ENCODE results near the gene SLC38A6. TPM values are rescaled to one million over a fixed set of nuclear protein-coding genes. Genes with fewer than 3 reads are reported as not detected.

SLC38A6 gene
- total and polyA plus RNA-seq, 10 of the 15 experiments (the other 5 are each of a cell fraction or from before 2014, with no cell fraction given) = 2.0 to 7.0 (median 3.7) TPM

GRCh38 chr14:61050417-61050816, 69.4 kb downstream of the SLC38A6 start (continued):
- TF ChIP-seq, protein P1, sequence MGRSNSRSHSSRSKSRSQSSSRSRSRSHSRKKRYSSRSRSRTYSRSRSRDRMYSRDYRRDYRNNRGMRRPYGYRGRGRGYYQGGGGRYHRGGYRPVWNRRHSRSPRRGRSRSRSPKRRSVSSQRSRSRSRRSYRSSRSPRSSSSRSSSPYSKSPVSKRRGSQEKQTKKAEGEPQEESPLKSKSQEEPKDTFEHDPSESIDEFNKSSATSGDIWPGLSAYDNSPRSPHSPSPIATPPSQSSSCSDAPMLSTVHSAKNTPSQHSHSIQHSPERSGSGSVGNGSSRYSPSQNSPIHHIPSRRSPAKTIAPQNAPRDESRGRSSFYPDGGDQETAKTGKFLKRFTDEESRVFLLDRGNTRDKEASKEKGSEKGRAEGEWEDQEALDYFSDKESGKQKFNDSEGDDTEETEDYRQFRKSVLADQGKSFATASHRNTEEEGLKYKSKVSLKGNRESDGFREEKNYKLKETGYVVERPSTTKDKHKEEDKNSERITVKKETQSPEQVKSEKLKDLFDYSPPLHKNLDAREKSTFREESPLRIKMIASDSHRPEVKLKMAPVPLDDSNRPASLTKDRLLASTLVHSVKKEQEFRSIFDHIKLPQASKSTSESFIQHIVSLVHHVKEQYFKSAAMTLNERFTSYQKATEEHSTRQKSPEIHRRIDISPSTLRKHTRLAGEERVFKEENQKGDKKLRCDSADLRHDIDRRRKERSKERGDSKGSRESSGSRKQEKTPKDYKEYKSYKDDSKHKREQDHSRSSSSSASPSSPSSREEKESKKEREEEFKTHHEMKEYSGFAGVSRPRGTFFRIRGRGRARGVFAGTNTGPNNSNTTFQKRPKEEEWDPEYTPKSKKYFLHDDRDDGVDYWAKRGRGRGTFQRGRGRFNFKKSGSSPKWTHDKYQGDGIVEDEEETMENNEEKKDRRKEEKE (IDR thresholded peaks at IDR 0.05) = no peak
- TF ChIP-seq, protein P2, sequence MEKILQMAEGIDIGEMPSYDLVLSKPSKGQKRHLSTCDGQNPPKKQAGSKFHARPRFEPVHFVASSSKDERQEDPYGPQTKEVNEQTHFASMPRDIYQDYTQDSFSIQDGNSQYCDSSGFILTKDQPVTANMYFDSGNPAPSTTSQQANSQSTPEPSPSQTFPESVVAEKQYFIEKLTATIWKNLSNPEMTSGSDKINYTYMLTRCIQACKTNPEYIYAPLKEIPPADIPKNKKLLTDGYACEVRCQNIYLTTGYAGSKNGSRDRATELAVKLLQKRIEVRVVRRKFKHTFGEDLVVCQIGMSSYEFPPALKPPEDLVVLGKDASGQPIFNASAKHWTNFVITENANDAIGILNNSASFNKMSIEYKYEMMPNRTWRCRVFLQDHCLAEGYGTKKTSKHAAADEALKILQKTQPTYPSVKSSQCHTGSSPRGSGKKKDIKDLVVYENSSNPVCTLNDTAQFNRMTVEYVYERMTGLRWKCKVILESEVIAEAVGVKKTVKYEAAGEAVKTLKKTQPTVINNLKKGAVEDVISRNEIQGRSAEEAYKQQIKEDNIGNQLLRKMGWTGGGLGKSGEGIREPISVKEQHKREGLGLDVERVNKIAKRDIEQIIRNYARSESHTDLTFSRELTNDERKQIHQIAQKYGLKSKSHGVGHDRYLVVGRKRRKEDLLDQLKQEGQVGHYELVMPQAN (conservative IDR thresholded peaks at IDR 0.05) = no peak
- TF ChIP-seq SPI1 (IDR thresholded peaks at IDR 0.05; ENCODE audit: borderline replicate concordance, insufficient read depth, low read depth, low read length) (no peak), SMARCA5 (IDR thresholded peaks at IDR 0.05) (no peak)

GRCh38 chr14:61051051-61051450, 70.0 kb downstream of the SLC38A6 start:
- FAIRE-seq (no peak), DNase-seq (ENCODE audit: low read depth, low spot score) (no peak), ATAC-seq (no peak)
- intact Hi-C loops (cut with micrococcal nuclease; ENCODE audit: unreplicated experiment) (no loop called here), in situ Hi-C loops (cut with MboI) (no loop called here)
- Histone ChIP-seq H2AFZ (ENCODE audit: control insufficient read depth, low read depth, low read length) (no peak overlapping the region), H3K9ac (ENCODE audit: control insufficient read depth, insufficient read depth, low read length) (no peak overlapping the region), H3K4me1 (ENCODE audit: control insufficient read depth, insufficient read depth, low read length) (no peaks in the 10 kb centered on the region), H4K20me1 (ENCODE audit: control insufficient read depth, insufficient read depth) (no peaks in the 10 kb centered on the region), H3K4me3 (no peak overlapping the region), H3K27me3 (replicated peaks in 1 of 2; ENCODE audit: control insufficient read depth in 2 of 2, insufficient read depth in 2 of 2, low read length in 1 of 2) (no peaks in the 10 kb centered on the region), H3K27ac (ENCODE audit: control insufficient read depth, insufficient read depth) (no peak overlapping the region), H3K9me3 (replicated peaks; ENCODE audit: control insufficient read depth, insufficient read depth, low read length) (no peaks in the 10 kb centered on the region; the same call in 2 of the 3 replicates), H3K36me3 (ENCODE audit: control insufficient read depth in 2 of 2, insufficient read depth in 2 of 2, low read length in 1 of 2) (no peaks in the 10 kb centered on the region), H3K79me2 (ENCODE audit: control insufficient read depth, insufficient read depth, low read length) (no peaks in the 10 kb centered on the region), H3K4me2 (ENCODE audit: control insufficient read depth, insufficient read depth) (no peak overlapping the region)
- POLR2A ChIA-PET = no interaction called here
- BruUV-seq (replicated peaks) = no TSS peak
- 95% methylated on average over 1 of the region's 1 CpG for WGBS (ENCODE audit: insufficient coverage, insufficient replicate concordance, low lambda C conversion rate, missing lambda C conversion rate)
- SMC1A ChIA-PET (ENCODE audit: uncharacterized antibody, unreplicated experiment) = no interaction called here
- RAD21 ChIA-PET (ENCODE audit: unreplicated experiment) = no interaction called here
- TF ChIP-seq BMI1 (IDR thresholded peaks at IDR 0.05; ENCODE audit: borderline replicate concordance) = no peak
- TF ChIP-seq, protein P3, sequence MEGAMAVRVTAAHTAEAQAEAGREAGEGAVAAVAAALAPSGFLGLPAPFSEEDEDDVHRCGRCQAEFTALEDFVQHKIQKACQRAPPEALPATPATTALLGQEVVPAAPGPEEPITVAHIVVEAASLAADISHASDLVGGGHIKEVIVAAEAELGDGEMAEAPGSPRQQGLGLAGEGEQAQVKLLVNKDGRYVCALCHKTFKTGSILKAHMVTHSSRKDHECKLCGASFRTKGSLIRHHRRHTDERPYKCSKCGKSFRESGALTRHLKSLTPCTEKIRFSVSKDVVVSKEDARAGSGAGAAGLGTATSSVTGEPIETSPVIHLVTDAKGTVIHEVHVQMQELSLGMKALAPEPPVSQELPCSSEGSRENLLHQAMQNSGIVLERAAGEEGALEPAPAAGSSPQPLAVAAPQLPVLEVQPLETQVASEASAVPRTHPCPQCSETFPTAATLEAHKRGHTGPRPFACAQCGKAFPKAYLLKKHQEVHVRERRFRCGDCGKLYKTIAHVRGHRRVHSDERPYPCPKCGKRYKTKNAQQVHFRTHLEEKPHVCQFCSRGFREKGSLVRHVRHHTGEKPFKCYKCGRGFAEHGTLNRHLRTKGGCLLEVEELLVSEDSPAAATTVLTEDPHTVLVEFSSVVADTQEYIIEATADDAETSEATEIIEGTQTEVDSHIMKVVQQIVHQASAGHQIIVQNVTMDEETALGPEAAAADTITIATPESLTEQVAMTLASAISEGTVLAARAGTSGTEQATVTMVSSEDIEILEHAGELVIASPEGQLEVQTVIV (IDR thresholded peaks at IDR 0.05; ENCODE audit: borderline replicate concordance, partially characterized antibody) = no peak
- TF ChIP-seq CHD1 (IDR thresholded peaks at IDR 0.05; ENCODE audit: low read depth, low read length) = no peak
- no peak for TF ChIP-seq CBX3 (IDR thresholded peaks at IDR 0.05; ENCODE audit: borderline replicate concordance, low read depth)
- TF ChIP-seq SP1 (IDR thresholded peaks at IDR 0.05; ENCODE audit: low read depth, low read length) = no peak
- TF ChIP-seq CHD2 (IDR thresholded peaks at IDR 0.05; ENCODE audit: borderline replicate concordance, low read depth, low read length) = no peak
- no peak for TF ChIP-seq LARP7 (IDR thresholded peaks at IDR 0.05)
- TF ChIP-seq KAT2A (conservative IDR thresholded peaks at IDR 0.05; ENCODE audit: control insufficient read depth, low read depth, low read length) = no peak
- TF ChIP-seq SREBF2 (IDR thresholded peaks at IDR 0.05; ENCODE audit: low read length) = no peak
- no peak for TF ChIP-seq NR2F1 (conservative IDR thresholded peaks at IDR 0.05)
- no peak for TF ChIP-seq CREM (IDR thresholded peaks at IDR 0.05; ENCODE audit: low read depth)
- TF ChIP-seq RCOR1 (conservative IDR thresholded peaks at IDR 0.05; ENCODE audit: low read depth, low read length) = no peak
- no peak for TF ChIP-seq IKZF1 (conservative IDR thresholded peaks at IDR 0.05)
- CTCF ChIA-PET = interaction anchor here (0.8 kb wide), 1 partner anchor 204 kb away, joined by 3 read pairs; no protein-coding TSS in a partner anchor
